SK-N-SH (cell line): ENCODE data around the gene FOXA3. TPM values are rescaled to one million over a fixed set of nuclear protein-coding genes. Genes with fewer than 3 reads are reported as not detected.

Experiments
- CTCF ChIA-PET: fragments of 300-600, 350-600 bp; formaldehyde crosslinking; extraction: SDS; loops from one replicate; lab custom pipeline; 2021; lab: Yijun Ruan, JAX
- POLR2A ChIA-PET: fragments of 350-600 bp; sonication (Branson Sonifier 250); formaldehyde crosslinking; extraction: SDS; loops from one replicate; lab custom pipeline; 2020; ENCODE audit warnings: antibody characterized with exemption, inconsistent platforms; lab: Yijun Ruan, JAX
- DNase-seq: peaks from one replicate; pipeline ENCODE4 v3.0.0; 2012
- H2AFZ ChIP-seq: fragments of 200-600 bp; sonication (generic); 2 replicates; pipeline ENCODE4 v1.8.1; 2016; ENCODE audit warnings: antibody characterized with exemption, mild to moderate bottlenecking, low read depth
- H3F3A ChIP-seq: fragments of 200-600 bp; sonication (generic); replicated peaks from 2 replicates; pipeline ENCODE3; 2016; ENCODE audit warnings: antibody characterized with exemption, mild to moderate bottlenecking; ENCODE audit not compliant: insufficient read depth
- H3K27ac ChIP-seq, 2 experiments: fragments of 200-500 bp in 1 of 2; fragments of 200-600 bp in 1 of 2; sonication (Bioruptor generic) in 1 of 2; sonication (generic), shearing (Covaris generic) in 1 of 2; 2 replicates each; pipeline versions ENCODE4 v1.5.1 to v1.6.1; 2014 to 2016; ENCODE audit warnings: low read depth in 2 of 2, inconsistent platforms in 1 of 2, low read length in 1 of 2, mild to moderate bottlenecking in 1 of 2, mixed read lengths in 1 of 2
- H3K27me3 ChIP-seq: fragments of 200-600 bp; sonication (generic), shearing (Covaris generic); 2 replicates; pipeline ENCODE4 v1.6.1; 2016; ENCODE audit warnings: mixed run types; ENCODE audit not compliant: insufficient read depth
- H3K36me3 ChIP-seq, 2 experiments: fragments of 200-500 bp in 1 of 2; fragments of 200-600 bp in 1 of 2; sonication (Bioruptor generic) in 1 of 2; sonication (generic) in 1 of 2; replicated peaks in 1 of 2; 2 replicates each; pipeline versions ENCODE3 to v1.5.1; 2014 to 2016; ENCODE audit warnings: low read length in 1 of 2, mild to moderate bottlenecking in 1 of 2; ENCODE audit not compliant: insufficient read depth in 2 of 2, control insufficient read depth in 1 of 2
- H3K4me1 ChIP-seq, 2 experiments: fragments of 200-500 bp in 1 of 2; fragments of 200-600 bp in 1 of 2; sonication (Bioruptor generic) in 1 of 2; sonication (generic), shearing (Covaris generic) in 1 of 2; 2 replicates each; pipeline versions ENCODE4 v1.5.1 to v1.6.1; 2014 to 2016; ENCODE audit warnings: low read depth in 1 of 2, low read length in 1 of 2, mixed run types in 1 of 2; ENCODE audit not compliant: insufficient read depth in 2 of 2, control insufficient read depth in 1 of 2
- H3K4me2 ChIP-seq: fragments of 200-600 bp; sonication (generic), shearing (Covaris generic); 2 replicates; pipeline ENCODE4 v1.6.1; 2017; ENCODE audit warnings: mixed run types
- H3K4me3 ChIP-seq, 2 experiments: fragments of 200-500 bp in 1 of 2; fragments of 200-600 bp in 1 of 2; sonication (Bioruptor generic) in 1 of 2; sonication (generic), shearing (Covaris generic) in 1 of 2; 2 replicates each; pipeline versions ENCODE4 v1.5.1 to v1.8.1; 2014 to 2016; ENCODE audit warnings: low read depth in 2 of 2, inconsistent platforms in 1 of 2, low read length in 1 of 2, mild to moderate bottlenecking in 1 of 2, mixed read lengths in 1 of 2, moderate library complexity in 1 of 2
- H3K79me2 ChIP-seq: fragments of 200-600 bp; sonication (generic); 2 replicates; pipeline ENCODE4 v1.8.1; 2017; ENCODE audit warnings: mild to moderate bottlenecking; ENCODE audit not compliant: insufficient read depth
- H3K9ac ChIP-seq: fragments of 200-600 bp; sonication (generic); 2 replicates; pipeline ENCODE4 v1.6.1; 2017; ENCODE audit warnings: mixed run types
- H3K9me2 ChIP-seq: fragments of 200-600 bp; sonication (generic); 2 replicates; pipeline ENCODE4 v1.6.1; 2017; ENCODE audit warnings: mixed run types
- H3K9me3 ChIP-seq: fragments of 200-600 bp; sonication (generic); 2 replicates; pipeline ENCODE4 v1.6.1; 2017; ENCODE audit warnings: mixed run types, mild to moderate bottlenecking, moderate library complexity
- H4K20me1 ChIP-seq: fragments of 200-600 bp; sonication (generic); 2 replicates; pipeline ENCODE4 v1.6.1; 2017; ENCODE audit warnings: mild to moderate bottlenecking, mixed run types; ENCODE audit not compliant: insufficient read depth
- CHD2 ChIP-seq: fragments of 150-350 bp; IDR thresholded peaks from 2 replicates; pipeline ENCODE4 v1.6.1; 2018; ENCODE audit warnings: low read length; ENCODE audit not compliant: partially characterized antibody
- EP300 ChIP-seq, 2 experiments: IDR thresholded peaks; 2 replicates each; pipeline versions ENCODE4 v1.4.0 to v1.6.1; 2012; ENCODE audit warnings: borderline replicate concordance in 1 of 2, low read depth in 1 of 2, low read length in 1 of 2
- EZH2phosphoT487 ChIP-seq: fragments of 200-600 bp; sonication (generic); IDR thresholded peaks from 2 replicates; pipeline ENCODE4 v1.6.1; 2017; ENCODE audit warnings: low read depth, mixed run types, mild to moderate bottlenecking, antibody characterized with exemption, moderate library complexity, borderline replicate concordance
- FOXM1 ChIP-seq: IDR thresholded peaks from 2 replicates; pipeline ENCODE4 v1.4.0; 2012; ENCODE audit warnings: low read depth, mild to moderate bottlenecking
- NFIC ChIP-seq: IDR thresholded peaks from 2 replicates; pipeline ENCODE4 v1.4.0; 2012; ENCODE audit warnings: borderline replicate concordance
- POLR2AphosphoS5 ChIP-seq: IDR thresholded peaks from 2 replicates; pipeline ENCODE4 v1.6.1; 2012; ENCODE audit warnings: low read depth, low read length
- RAD21 ChIP-seq: IDR thresholded peaks from 2 replicates; pipeline ENCODE4 v1.6.1; 2012; ENCODE audit warnings: mild to moderate bottlenecking, low read length
- TAF1 ChIP-seq: IDR thresholded peaks from 2 replicates; pipeline ENCODE4 v1.6.1; 2012; ENCODE audit warnings: low read depth, mild to moderate bottlenecking, low read length, moderate library complexity, borderline replicate concordance
- TEAD4 ChIP-seq: IDR thresholded peaks from 2 replicates; pipeline ENCODE4 v1.4.0; 2012; ENCODE audit warnings: mild to moderate bottlenecking, borderline replicate concordance; ENCODE audit not compliant: insufficient read depth
- WGBS: methylation state at CpG from one replicate; pipeline ENCODE4 v1.1.6; 2017; ENCODE audit warnings: low lambda C conversion rate; 5-methylcytosine and 5-hydroxymethylcytosine counted together
- polyA plus RNA-seq, 3 experiments: library from polyadenylated mRNA; depleted of rRNA; stranded (reverse); fragments of >200 nt; gene quantifications; 2 replicates each; pipeline ENCODE4 v1.2.3, GENCODE V29; 2012
- TF ChIP-seq, protein P1 (sequence below): IDR thresholded peaks from 2 replicates; pipeline ENCODE4 v1.6.1; 2012; ENCODE audit warnings: mild to moderate bottlenecking, low read depth, low read length, moderate library complexity
- TF ChIP-seq, protein P2 (sequence below): IDR thresholded peaks from 2 replicates; pipeline ENCODE4 v1.4.0; 2012; ENCODE audit warnings: low read depth, borderline replicate concordance
- TF ChIP-seq, protein P3 (sequence below): fragments of 150-350 bp; IDR thresholded peaks from 2 replicates; pipeline ENCODE4 v1.6.1; 2016; ENCODE audit warnings: mild to moderate bottlenecking, low read depth, low read length

The FOXA3 gene
- polyA plus RNA-seq, 1 of the 3 experiments (the other 2 are of a cell fraction) = 1.5 TPM

DNA sequence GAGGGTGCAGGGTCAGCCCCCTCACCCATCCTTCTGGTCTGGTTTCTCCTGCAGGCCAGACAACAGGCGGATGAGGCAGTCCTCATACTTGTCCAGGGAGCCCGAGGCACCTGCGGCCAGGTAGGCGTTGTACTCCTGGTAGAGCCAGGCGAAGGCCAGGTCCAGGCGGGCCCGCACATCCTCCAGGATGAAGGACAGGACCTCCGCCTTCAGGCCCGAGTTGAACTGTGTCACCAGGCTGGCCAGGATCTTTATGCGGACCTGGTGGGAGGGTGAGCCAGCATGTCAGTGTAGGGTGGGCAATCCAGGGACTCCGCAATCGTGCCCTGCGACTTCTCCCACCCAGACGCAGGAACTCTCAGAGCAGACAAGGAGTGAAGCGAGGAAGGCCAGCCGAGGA, 35.2 kb upstream of the FOXA3 start:
- ChIA-PET POLR2A (no interaction called here), CTCF (interaction anchor here (1.0 to 10.9 kb wide), 4 partner anchors 8 to 85 kb away, joined by 3 to 137 read pairs (median 4); partner anchors contain the start of genes FOXA3 and RSPH6A)
- Histone ChIP-seq H3K4me1 (peaks cover 0 to 17% of the 10 kb centered on the region in 2 experiments; a peak in 1 of 4 replicates), H3K4me3 (no peak overlapping the region), H3K36me3 (peaks cover 25 to 76% of the 10 kb centered on the region in 2 experiments), H3K4me2 (no peak overlapping the region), H3K9me3 (no peaks in the 10 kb centered on the region), H3K27ac (no peak overlapping the region), H2AFZ (no peak overlapping the region), H3K79me2 (no peaks in the 10 kb centered on the region), H4K20me1 (no peaks in the 10 kb centered on the region), H3K9me2 (no peaks in the 10 kb centered on the region), H3F3A (no peaks in the 10 kb centered on the region), H3K27me3 (no peaks in the 10 kb centered on the region), H3K9ac (no peak overlapping the region)
- DNase-seq = no peak
- TF ChIP-seq, protein P1, sequence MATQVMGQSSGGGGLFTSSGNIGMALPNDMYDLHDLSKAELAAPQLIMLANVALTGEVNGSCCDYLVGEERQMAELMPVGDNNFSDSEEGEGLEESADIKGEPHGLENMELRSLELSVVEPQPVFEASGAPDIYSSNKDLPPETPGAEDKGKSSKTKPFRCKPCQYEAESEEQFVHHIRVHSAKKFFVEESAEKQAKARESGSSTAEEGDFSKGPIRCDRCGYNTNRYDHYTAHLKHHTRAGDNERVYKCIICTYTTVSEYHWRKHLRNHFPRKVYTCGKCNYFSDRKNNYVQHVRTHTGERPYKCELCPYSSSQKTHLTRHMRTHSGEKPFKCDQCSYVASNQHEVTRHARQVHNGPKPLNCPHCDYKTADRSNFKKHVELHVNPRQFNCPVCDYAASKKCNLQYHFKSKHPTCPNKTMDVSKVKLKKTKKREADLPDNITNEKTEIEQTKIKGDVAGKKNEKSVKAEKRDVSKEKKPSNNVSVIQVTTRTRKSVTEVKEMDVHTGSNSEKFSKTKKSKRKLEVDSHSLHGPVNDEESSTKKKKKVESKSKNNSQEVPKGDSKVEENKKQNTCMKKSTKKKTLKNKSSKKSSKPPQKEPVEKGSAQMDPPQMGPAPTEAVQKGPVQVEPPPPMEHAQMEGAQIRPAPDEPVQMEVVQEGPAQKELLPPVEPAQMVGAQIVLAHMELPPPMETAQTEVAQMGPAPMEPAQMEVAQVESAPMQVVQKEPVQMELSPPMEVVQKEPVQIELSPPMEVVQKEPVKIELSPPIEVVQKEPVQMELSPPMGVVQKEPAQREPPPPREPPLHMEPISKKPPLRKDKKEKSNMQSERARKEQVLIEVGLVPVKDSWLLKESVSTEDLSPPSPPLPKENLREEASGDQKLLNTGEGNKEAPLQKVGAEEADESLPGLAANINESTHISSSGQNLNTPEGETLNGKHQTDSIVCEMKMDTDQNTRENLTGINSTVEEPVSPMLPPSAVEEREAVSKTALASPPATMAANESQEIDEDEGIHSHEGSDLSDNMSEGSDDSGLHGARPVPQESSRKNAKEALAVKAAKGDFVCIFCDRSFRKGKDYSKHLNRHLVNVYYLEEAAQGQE = no peak
- TF ChIP-seq FOXM1 = no peak
- TF ChIP-seq, protein P2, sequence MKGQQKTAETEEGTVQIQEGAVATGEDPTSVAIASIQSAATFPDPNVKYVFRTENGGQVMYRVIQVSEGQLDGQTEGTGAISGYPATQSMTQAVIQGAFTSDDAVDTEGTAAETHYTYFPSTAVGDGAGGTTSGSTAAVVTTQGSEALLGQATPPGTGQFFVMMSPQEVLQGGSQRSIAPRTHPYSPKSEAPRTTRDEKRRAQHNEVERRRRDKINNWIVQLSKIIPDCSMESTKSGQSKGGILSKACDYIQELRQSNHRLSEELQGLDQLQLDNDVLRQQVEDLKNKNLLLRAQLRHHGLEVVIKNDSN = no peak
- no peak for TF ChIP-seq TAF1
- TF ChIP-seq EP300 (IDR thresholded peaks at IDR 0.05; ENCODE audit: borderline replicate concordance in 1 of 2, low read depth in 1 of 2, low read length in 1 of 2) = no peak
- TF ChIP-seq, protein P3, sequence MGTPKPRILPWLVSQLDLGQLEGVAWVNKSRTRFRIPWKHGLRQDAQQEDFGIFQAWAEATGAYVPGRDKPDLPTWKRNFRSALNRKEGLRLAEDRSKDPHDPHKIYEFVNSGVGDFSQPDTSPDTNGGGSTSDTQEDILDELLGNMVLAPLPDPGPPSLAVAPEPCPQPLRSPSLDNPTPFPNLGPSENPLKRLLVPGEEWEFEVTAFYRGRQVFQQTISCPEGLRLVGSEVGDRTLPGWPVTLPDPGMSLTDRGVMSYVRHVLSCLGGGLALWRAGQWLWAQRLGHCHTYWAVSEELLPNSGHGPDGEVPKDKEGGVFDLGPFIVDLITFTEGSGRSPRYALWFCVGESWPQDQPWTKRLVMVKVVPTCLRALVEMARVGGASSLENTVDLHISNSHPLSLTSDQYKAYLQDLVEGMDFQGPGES = no peak
- no peak for TF ChIP-seq NFIC
- TF ChIP-seq POLR2AphosphoS5 = no peak
- no peak for TF ChIP-seq RAD21
- TF ChIP-seq EZH2phosphoT487 = no peak
- 93% methylated on average over 7 of the region's 16 CpGs for WGBS

DNA sequence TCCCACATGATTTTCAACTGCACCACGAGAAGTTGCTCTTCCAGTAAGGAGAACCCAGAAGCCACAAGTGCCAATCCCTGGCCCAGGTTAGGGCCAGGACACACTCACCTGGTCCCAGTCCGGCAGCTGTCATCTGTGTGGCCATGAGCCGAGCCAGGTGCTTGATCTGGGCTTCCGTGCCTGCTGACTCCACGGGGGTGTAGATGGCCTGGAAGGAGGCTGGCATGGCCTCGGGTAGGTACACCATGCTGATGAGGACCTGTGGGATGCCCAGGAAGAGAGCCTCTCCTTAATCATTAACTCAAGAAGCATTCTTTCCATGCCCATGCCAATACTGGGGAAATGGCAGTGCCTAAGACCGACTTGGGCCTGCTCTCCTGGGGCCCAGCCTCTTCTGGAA, 29.2 kb upstream of the FOXA3 start:
- no peak overlapping the region for H3K4me2 ChIP-seq
- no peaks in the 10 kb centered on the region for H3K27me3 ChIP-seq
- no peaks in the 10 kb centered on the region for H3K9me2 ChIP-seq
- peaks cover 3% of the 10 kb centered on the region for H3F3A ChIP-seq
- ChIA-PET CTCF (interaction anchor here (1.0 to 2.0 kb wide), 2 partner anchors 17 to 18 kb away, joined by 3 to 8 read pairs; no protein-coding TSS in a partner anchor), POLR2A (no interaction called here)
- H3K4me3 ChIP-seq = no peak overlapping the region
- no peak overlapping the region for H3K27ac ChIP-seq
- peaks cover 58 to 59% of the 10 kb centered on the region in 2 experiments for H3K36me3 ChIP-seq
- H3K9me3 ChIP-seq = no peaks in the 10 kb centered on the region
- H2AFZ ChIP-seq = no peak overlapping the region
- no peaks in the 10 kb centered on the region for H3K4me1 ChIP-seq
- H3K9ac ChIP-seq = no peak overlapping the region
- H3K79me2 ChIP-seq = 0 out of 2 replicates have a peak, but pooled peaks cover 3% of the 10 kb centered on the region
- TF ChIP-seq, protein P2 = no peak
- no peak for TF ChIP-seq TEAD4
- TF ChIP-seq CHD2 = no peak
- DNase-seq = no peak
- H4K20me1 ChIP-seq = no peaks in the 10 kb centered on the region
- WGBS = 84% methylated on average over 3 of the region's 7 CpGs
